K562 (cell line): ENCODE results near the gene RALGAPB. TPM values are rescaled to one million over a fixed set of nuclear protein-coding genes. Genes with fewer than 3 reads are reported as not detected.

Source experiments
- ADNP ChIP-seq: fragments of 200-800 bp; sonication (Bioruptor generic); IDR thresholded peaks from 2 replicates; pipeline ENCODE4 v1.6.1; 2016; ENCODE audit warnings: missing genetic modification characterization, missing compliant biosample characterization
- CCNT2 ChIP-seq: IDR thresholded peaks from 2 replicates; pipeline ENCODE4 v1.6.1; 2011; ENCODE audit warnings: borderline replicate concordance, low read depth, mild to moderate bottlenecking, moderate library complexity, mixed read lengths, low read length; ENCODE audit not compliant: insufficient read length; ENCODE audit errors: extremely low read depth
- CREBBP ChIP-seq: IDR thresholded peaks from one replicate; pipeline ENCODE4 v1.6.1; 2012; ENCODE audit warnings: low read depth, mild to moderate bottlenecking, control low read depth, inconsistent platforms, low read length
- ELF2 ChIP-seq: fragments of 250-450 bp; sonication (Bioruptor Pico); IDR thresholded peaks from 2 replicates; pipeline ENCODE4 v1.5.0; 2021; ENCODE audit warnings: mild to moderate bottlenecking
- GABPA ChIP-seq: fragments of 200-800 bp; sonication (Bioruptor generic); conservative IDR thresholded peaks from 2 replicates; pipeline ENCODE4 v1.6.1; 2016; ENCODE audit warnings: low read depth, missing genetic modification characterization, missing compliant biosample characterization
- KDM4B ChIP-seq, 2 experiments: fragments of 450-650 bp in 1 of 2; sonication (generic) in 1 of 2; IDR thresholded peaks; 2 replicates each; pipeline ENCODE4 v1.6.1; 2016 to 2017; ENCODE audit warnings: borderline replicate concordance in 2 of 2, antibody characterized with exemption in 1 of 2, low read depth in 1 of 2, mild to moderate bottlenecking in 1 of 2
- SMARCE1 ChIP-seq: fragments of 450-650 bp; IDR thresholded peaks from 2 replicates; pipeline ENCODE4 v1.7.1; 2016; ENCODE audit warnings: mild to moderate bottlenecking
- TBL1XR1 ChIP-seq, 2 experiments: IDR thresholded peaks; 2 replicates each; pipeline ENCODE4 v1.6.1; 2012; ENCODE audit warnings: improper control_type of control experiment in 2 of 2, low read length in 2 of 2, mild to moderate bottlenecking in 1 of 2
- ZNF3 ChIP-seq: fragments of 250-450 bp; sonication (Bioruptor Pico); IDR thresholded peaks from 2 replicates; pipeline ENCODE4 v1.5.0; 2021; ENCODE audit warnings: mild to moderate bottlenecking, moderate library complexity
- ZNF551 ChIP-seq: fragments of 250-450 bp; sonication (Bioruptor Pico); IDR thresholded peaks from 2 replicates; pipeline ENCODE4 v1.5.0; 2021; ENCODE audit warnings: mild to moderate bottlenecking, moderate library complexity
- ZNF75A ChIP-seq: fragments of 450-650 bp; formaldehyde crosslinking; IDR thresholded peaks from 2 replicates; pipeline ENCODE4 v1.4.0; 2020; ENCODE audit warnings: mild to moderate bottlenecking
- polyA plus RNA-seq, 8 experiments: library from polyadenylated mRNA; depleted of rRNA in 4 of 8; stranded (reverse) in 5 of 8; unstranded in 3 of 8; fragments of >200 nt; fragmentation: Nextera tagmentation in 2 of 8; fragmentation: Illumina TruSeq in 1 of 8; extraction: Ambion mirVana in 2 of 8; extraction: Trizol in 1 of 8; gene quantifications; 2 replicates each; pipeline versions ENCODE4 v1.2.1 to v1.2.3, GENCODE V29; 2011 to 2014; ENCODE audit warnings: inconsistent platforms in 1 of 8, missing spikeins in 1 of 8
- total RNA-seq, 7 experiments: library from RNA; depleted of rRNA in 6 of 7; stranded (reverse); fragments of >200 nt in 6 of 7; fragmentation: Illumina TruSeq in 2 of 7; extraction: Trizol in 2 of 7; gene quantifications; 2 replicates each; pipeline versions ENCODE4 v1.2.1 to v1.2.3, GENCODE V29; 2011 to 2021; ENCODE audit warnings: low replicate concordance in 1 of 7
- TF ChIP-seq, protein P1 (sequence below): sonication (generic); formaldehyde crosslinking; IDR thresholded peaks from 2 replicates; pipeline ENCODE4 v1.8.0; 2022; ENCODE audit warnings: mild to moderate bottlenecking, missing genetic modification reagents
- TF ChIP-seq, protein P2 (sequence below): fragments of 450-650 bp; IDR thresholded peaks from 2 replicates; pipeline ENCODE4 v1.6.1; 2016; ENCODE audit warnings: low read depth

Gene RALGAPB
- total and polyA plus RNA-seq, 9 of the 15 experiments (the other 6 are each of a cell fraction or from before 2014, with no cell fraction given), result 4.3 to 25.6 (median 13.6) TPM

- TF ChIP-seq, protein P1, sequence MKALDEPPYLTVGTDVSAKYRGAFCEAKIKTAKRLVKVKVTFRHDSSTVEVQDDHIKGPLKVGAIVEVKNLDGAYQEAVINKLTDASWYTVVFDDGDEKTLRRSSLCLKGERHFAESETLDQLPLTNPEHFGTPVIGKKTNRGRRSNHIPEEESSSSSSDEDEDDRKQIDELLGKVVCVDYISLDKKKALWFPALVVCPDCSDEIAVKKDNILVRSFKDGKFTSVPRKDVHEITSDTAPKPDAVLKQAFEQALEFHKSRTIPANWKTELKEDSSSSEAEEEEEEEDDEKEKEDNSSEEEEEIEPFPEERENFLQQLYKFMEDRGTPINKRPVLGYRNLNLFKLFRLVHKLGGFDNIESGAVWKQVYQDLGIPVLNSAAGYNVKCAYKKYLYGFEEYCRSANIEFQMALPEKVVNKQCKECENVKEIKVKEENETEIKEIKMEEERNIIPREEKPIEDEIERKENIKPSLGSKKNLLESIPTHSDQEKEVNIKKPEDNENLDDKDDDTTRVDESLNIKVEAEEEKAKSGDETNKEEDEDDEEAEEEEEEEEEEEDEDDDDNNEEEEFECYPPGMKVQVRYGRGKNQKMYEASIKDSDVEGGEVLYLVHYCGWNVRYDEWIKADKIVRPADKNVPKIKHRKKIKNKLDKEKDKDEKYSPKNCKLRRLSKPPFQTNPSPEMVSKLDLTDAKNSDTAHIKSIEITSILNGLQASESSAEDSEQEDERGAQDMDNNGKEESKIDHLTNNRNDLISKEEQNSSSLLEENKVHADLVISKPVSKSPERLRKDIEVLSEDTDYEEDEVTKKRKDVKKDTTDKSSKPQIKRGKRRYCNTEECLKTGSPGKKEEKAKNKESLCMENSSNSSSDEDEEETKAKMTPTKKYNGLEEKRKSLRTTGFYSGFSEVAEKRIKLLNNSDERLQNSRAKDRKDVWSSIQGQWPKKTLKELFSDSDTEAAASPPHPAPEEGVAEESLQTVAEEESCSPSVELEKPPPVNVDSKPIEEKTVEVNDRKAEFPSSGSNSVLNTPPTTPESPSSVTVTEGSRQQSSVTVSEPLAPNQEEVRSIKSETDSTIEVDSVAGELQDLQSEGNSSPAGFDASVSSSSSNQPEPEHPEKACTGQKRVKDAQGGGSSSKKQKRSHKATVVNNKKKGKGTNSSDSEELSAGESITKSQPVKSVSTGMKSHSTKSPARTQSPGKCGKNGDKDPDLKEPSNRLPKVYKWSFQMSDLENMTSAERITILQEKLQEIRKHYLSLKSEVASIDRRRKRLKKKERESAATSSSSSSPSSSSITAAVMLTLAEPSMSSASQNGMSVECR (CRISPR knock-in tag), result no peak
- TF ChIP-seq GABPA (tag) (peak; percentile 44), ZNF551 (CRISPR knock-in tag) (no peak), SMARCE1 (peak; percentile 89), CCNT2 (no peak), ZNF75A (no peak), ELF2 (CRISPR knock-in tag) (no peak), CREBBP (no peak), TBL1XR1 (IDR thresholded peaks at IDR 0.05; ENCODE audit: low read length in 2 of 2) (peak in 1 of 2 experiments; percentile 76; a peak in 2 of 4 replicates), ADNP (tag) (no peak), ZNF3 (CRISPR knock-in tag) (no peak), KDM4B (IDR thresholded peaks at IDR 0.05; ENCODE audit: borderline replicate concordance in 2 of 2, low read depth in 1 of 2) (no peak)
- TF ChIP-seq, protein P2, sequence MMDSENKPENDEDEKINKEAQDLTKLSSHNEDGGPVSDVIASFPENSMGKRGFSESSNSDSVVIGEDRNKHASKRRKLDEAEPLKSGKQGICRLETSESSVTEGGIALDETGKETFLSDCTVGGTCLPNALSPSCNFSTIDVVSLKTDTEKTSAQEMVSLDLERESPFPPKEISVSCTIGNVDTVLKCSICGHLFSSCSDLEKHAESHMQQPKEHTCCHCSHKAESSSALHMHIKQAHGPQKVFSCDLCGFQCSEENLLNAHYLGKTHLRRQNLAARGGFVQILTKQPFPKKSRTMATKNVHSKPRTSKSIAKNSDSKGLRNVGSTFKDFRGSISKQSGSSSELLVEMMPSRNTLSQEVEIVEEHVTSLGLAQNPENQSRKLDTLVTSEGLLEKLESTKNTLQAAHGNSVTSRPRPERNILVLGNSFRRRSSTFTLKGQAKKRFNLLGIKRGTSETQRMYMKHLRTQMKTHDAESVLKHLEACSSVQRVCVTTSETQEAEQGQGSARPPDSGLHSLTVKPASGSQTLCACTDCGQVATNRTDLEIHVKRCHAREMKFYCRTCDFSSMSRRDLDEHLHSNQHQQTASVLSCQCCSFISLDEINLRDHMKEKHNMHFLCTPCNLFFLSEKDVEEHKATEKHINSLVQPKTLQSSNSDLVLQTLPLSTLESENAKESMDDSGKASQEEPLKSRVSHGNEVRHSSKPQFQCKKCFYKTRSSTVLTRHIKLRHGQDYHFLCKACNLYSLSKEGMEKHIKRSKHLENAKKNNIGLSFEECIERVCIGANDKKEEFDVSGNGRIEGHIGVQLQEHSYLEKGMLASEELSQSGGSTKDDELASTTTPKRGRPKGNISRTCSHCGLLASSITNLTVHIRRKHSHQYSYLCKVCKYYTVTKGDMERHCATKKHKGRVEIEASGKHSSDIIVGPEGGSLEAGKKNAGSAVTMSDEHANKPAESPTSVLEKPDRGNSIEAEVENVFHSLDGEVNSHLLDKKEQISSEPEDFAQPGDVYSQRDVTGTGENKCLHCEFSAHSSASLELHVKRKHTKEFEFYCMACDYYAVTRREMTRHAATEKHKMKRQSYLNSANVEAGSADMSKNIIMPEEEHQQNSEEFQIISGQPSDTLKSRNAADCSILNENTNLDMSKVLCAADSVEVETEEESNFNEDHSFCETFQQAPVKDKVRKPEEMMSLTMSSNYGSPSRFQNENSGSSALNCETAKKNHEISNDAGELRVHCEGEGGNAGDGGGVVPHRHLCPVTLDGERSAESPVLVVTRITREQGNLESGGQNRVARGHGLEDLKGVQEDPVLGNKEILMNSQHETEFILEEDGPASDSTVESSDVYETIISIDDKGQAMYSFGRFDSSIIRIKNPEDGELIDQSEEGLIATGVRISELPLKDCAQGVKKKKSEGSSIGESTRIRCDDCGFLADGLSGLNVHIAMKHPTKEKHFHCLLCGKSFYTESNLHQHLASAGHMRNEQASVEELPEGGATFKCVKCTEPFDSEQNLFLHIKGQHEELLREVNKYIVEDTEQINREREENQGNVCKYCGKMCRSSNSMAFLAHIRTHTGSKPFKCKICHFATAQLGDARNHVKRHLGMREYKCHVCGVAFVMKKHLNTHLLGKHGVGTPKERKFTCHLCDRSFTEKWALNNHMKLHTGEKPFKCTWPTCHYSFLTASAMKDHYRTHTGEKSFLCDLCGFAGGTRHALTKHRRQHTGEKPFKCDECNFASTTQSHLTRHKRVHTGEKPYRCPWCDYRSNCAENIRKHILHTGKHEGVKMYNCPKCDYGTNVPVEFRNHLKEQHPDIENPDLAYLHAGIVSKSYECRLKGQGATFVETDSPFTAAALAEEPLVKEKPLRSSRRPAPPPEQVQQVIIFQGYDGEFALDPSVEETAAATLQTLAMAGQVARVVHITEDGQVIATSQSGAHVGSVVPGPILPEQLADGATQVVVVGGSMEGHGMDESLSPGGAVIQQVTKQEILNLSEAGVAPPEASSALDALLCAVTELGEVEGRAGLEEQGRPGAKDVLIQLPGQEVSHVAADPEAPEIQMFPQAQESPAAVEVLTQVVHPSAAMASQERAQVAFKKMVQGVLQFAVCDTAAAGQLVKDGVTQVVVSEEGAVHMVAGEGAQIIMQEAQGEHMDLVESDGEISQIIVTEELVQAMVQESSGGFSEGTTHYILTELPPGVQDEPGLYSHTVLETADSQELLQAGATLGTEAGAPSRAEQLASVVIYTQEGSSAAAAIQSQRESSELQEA, result no peak
Measured at GRCh38 chr20:38452880-38453624, 19.6 kb upstream of the RALGAPB start (continued).
